GM23248 (cell line): Measurements from ENCODE around the gene ZNF280C.

Experiments used
- EZH2 ChIP-seq: fragments of 200-600 bp; sonication (generic); IDR thresholded peaks from 2 replicates; pipeline ENCODE4 v1.6.1; 2018; ENCODE audit warnings: antibody characterized with exemption, mild to moderate bottlenecking; ENCODE audit not compliant: insufficient read depth, poor library complexity, severe bottlenecking
- EZH2phosphoT487 ChIP-seq: fragments of 200-600 bp; sonication (generic); IDR thresholded peaks from 2 replicates; pipeline ENCODE4 v1.6.1; 2018; ENCODE audit warnings: antibody characterized with exemption, moderate library complexity, mild to moderate bottlenecking, low read depth; ENCODE audit not compliant: insufficient read depth

DNA sequence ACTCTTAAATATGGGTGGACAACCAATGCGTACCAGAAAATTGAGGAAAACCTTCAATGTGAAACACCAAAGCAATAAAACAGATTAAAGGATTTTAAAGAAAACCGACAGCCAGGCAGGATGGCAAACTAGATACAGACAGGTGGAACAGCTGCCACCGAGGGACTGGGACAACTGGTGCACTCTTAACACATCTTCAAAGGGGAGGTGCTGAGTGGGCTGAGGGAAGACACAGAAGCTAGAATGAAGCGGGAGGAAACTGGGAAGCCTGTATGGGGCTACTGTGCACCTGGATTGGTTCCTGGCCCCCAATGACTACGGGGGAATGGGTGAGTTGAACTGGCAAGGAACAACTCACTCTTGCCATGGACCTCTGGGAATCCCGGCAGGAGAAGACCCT is 20.7 kb downstream of the ZNF280C start:
- TF ChIP-seq EZH2phosphoT487 = no peak
- no peak for TF ChIP-seq EZH2
